Uterus (tissue), 2 donors: ENCODE data around the gene PIM1.

ENCODE experiments used
- CTCF ChIP-seq, 4 experiments: fragments of 200-600 bp in 2 of 4; fragments of 450-650 bp in 2 of 4; sonication (generic) in 2 of 4; IDR thresholded peaks; one replicate each; pipeline ENCODE4 v1.5.1; 2016 to 2019; ENCODE audit warnings: antibody characterized with exemption in 4 of 4, mild to moderate bottlenecking in 2 of 4, moderate library complexity in 1 of 4
- POLR2A ChIP-seq, 2 donors: fragments of 450-650 bp; IDR thresholded peaks; one replicate each; pipeline ENCODE4 v1.6.1; 2016; ENCODE audit warnings: antibody characterized with exemption in 2 of 2, mild to moderate bottlenecking in 1 of 2, moderate library complexity in 1 of 2

DNA sequence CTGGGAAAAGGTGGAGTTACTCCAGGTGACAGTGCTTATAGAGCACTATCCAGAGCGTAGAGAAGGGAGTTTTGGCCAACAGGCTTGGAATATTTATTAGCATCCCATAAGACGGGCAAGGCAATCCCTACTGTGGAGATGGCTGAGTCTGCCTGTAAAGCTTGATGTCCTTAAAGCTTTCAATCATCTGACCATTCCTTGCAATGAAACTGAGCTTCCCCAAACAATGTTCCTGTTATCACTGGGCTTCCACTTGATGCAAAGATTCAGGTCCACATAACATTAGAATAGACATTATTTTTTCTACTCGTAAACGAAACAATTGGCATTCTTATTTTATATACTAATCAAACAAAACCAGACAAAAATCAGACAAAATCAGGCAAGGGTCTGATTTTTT lies 48.4 kb upstream of the PIM1 start:
- TF ChIP-seq CTCF (IDR thresholded peaks at IDR 0.05), result no peak
- no peak for TF ChIP-seq POLR2A (IDR thresholded peaks at IDR 0.05)
